ENCODE measurements around the gene IFRD1. TPM values are rescaled to one million over a fixed set of nuclear protein-coding genes. Genes with fewer than 3 reads are reported as not detected.

The IFRD1 gene
- total RNA-seq, 1 experiment from 2014 or later, result 78.8 TPM

- Mint-ChIP-seq H3K9me3 (ENCODE audit: unreplicated experiment) (no peaks in the 10 kb centered on the region), H3K4me1 (ENCODE audit: low read depth, unreplicated experiment) (peaks cover 6% of the 10 kb centered on the region), H3K27ac (ENCODE audit: unreplicated experiment) (no peak overlapping the region), H3K27me3 (ENCODE audit: insufficient read depth, unreplicated experiment) (peaks cover 3% of the 10 kb centered on the region), H3K4me3 (ENCODE audit: unreplicated experiment) (no peak overlapping the region), H3K36me3 (ENCODE audit: insufficient read depth, unreplicated experiment) (no peaks in the 10 kb centered on the region)
- no peak for TF ChIP-seq CTCF (IDR thresholded peaks at IDR 0.05; ENCODE audit: insufficient read depth in 1 of 2, low read depth in 1 of 2, low read length in 1 of 2, severe bottlenecking in 1 of 2, unreplicated experiment in 1 of 2)
- ChIA-PET POLR2A (no interaction called here), CTCF (no interaction called here)
- intact Hi-C loops (cut with micrococcal nuclease; ENCODE audit: unreplicated experiment), result loop anchor here (1.0 kb wide), 1 partner anchor 398 kb away; no protein-coding TSS in a partner anchor
- Histone ChIP-seq H3K4me3 (ENCODE audit: low read depth, low read length) (no peak overlapping the region), H3K36me3 (ENCODE audit: control insufficient read depth, insufficient read depth, low read length) (no peaks in the 10 kb centered on the region), H3K27me3 (replicated peaks; ENCODE audit: control insufficient read depth, insufficient read depth, low read length) (no peaks in the 10 kb centered on the region), H3K4me1 (0 out of 2 replicates have a peak, but pooled peaks cover 4% of the 10 kb centered on the region), H3K9me3 (no peaks in the 10 kb centered on the region)
- DNase-seq, result no peak
- BruUV-seq (replicated peaks), result no TSS peak
Measured at GRCh38 chr7:112500619-112501018, 50.4 kb downstream of the IFRD1 start.

- no peak overlapping the region for H3K27ac Mint-ChIP-seq (ENCODE audit: unreplicated experiment)
- CTCF ChIA-PET, result no interaction called here
- POLR2A ChIA-PET, result no interaction called here
- no peak overlapping the region for H3K4me3 Mint-ChIP-seq (ENCODE audit: unreplicated experiment)
- intact Hi-C loops (cut with micrococcal nuclease; ENCODE audit: unreplicated experiment), result no loop called here
- H3K36me3 Mint-ChIP-seq (ENCODE audit: insufficient read depth, unreplicated experiment), result no peaks in the 10 kb centered on the region
- Histone ChIP-seq H3K4me3 (ENCODE audit: low read depth, low read length) (no peak overlapping the region), H3K27me3 (replicated peaks; ENCODE audit: control insufficient read depth, insufficient read depth, low read length) (no peaks in the 10 kb centered on the region), H3K4me1 (0 out of 2 replicates have a peak, but pooled peaks cover 5% of the 10 kb centered on the region), H3K9me3 (no peaks in the 10 kb centered on the region), H3K36me3 (ENCODE audit: control insufficient read depth, insufficient read depth, low read length) (no peaks in the 10 kb centered on the region)
- no peaks in the 10 kb centered on the region for H3K27me3 Mint-ChIP-seq (ENCODE audit: insufficient read depth, unreplicated experiment)
- no peak for DNase-seq
- no TSS peak for BruUV-seq (replicated peaks)
- H3K9me3 Mint-ChIP-seq (ENCODE audit: unreplicated experiment), result no peaks in the 10 kb centered on the region
- H3K4me1 Mint-ChIP-seq (ENCODE audit: low read depth, unreplicated experiment), result no peaks in the 10 kb centered on the region
- TF ChIP-seq CTCF (IDR thresholded peaks at IDR 0.05; ENCODE audit: insufficient read depth in 1 of 2, low read depth in 1 of 2, low read length in 1 of 2, severe bottlenecking in 1 of 2, unreplicated experiment in 1 of 2), result no peak
Measured at GRCh38 chr7:112501801-112502503, 51.7 kb downstream of the IFRD1 start.

GRCh38 chr7:112502700-112503099, 52.4 kb downstream of the IFRD1 start:
- no peaks in the 10 kb centered on the region for H3K36me3 ChIP-seq (ENCODE audit: control insufficient read depth, insufficient read depth, low read length)
- 0 out of 2 replicates have a peak, but pooled peaks cover 6% of the 10 kb centered on the region for H3K4me1 ChIP-seq
- BruUV-seq (replicated peaks), result no TSS peak
- DNase-seq, result no peak
- Mint-ChIP-seq H3K27me3 (ENCODE audit: insufficient read depth, unreplicated experiment) (no peaks in the 10 kb centered on the region), H3K9me3 (ENCODE audit: unreplicated experiment) (no peaks in the 10 kb centered on the region), H3K4me3 (ENCODE audit: unreplicated experiment) (no peak overlapping the region), H3K27ac (ENCODE audit: unreplicated experiment) (no peak overlapping the region), H3K36me3 (ENCODE audit: insufficient read depth, unreplicated experiment) (no peaks in the 10 kb centered on the region), H3K4me1 (ENCODE audit: low read depth, unreplicated experiment) (no peaks in the 10 kb centered on the region)
- H3K9me3 ChIP-seq, result no peaks in the 10 kb centered on the region
- H3K4me3 ChIP-seq (ENCODE audit: low read depth, low read length), result no peak overlapping the region
- POLR2A ChIA-PET, result no interaction called here
- TF ChIP-seq CTCF (IDR thresholded peaks at IDR 0.05; ENCODE audit: insufficient read depth in 1 of 2, low read depth in 1 of 2, low read length in 1 of 2, severe bottlenecking in 1 of 2, unreplicated experiment in 1 of 2), result no peak
- CTCF ChIA-PET, result no interaction called here
- intact Hi-C loops (cut with micrococcal nuclease; ENCODE audit: unreplicated experiment), result no loop called here
- no peaks in the 10 kb centered on the region for H3K27me3 ChIP-seq (replicated peaks; ENCODE audit: control insufficient read depth, insufficient read depth, low read length)

Measured in Caco-2 (cell line).